Activated CD4-positive, CD25-positive, alpha-beta regulatory T cell (primary cell): ENCODE data around the gene GPSM3.
"Not testable (repeated sequence)": the region's sequence is repeated elsewhere in the genome, so short reads cannot be mapped to it uniquely, and the experiment has no call there.

Source experiments
- DNase-seq, 4 experiments: peaks; one replicate each; lab custom pipeline; 2025; lab: John Stamatoyannopoulos, UW

The GPSM3 gene

DNA sequence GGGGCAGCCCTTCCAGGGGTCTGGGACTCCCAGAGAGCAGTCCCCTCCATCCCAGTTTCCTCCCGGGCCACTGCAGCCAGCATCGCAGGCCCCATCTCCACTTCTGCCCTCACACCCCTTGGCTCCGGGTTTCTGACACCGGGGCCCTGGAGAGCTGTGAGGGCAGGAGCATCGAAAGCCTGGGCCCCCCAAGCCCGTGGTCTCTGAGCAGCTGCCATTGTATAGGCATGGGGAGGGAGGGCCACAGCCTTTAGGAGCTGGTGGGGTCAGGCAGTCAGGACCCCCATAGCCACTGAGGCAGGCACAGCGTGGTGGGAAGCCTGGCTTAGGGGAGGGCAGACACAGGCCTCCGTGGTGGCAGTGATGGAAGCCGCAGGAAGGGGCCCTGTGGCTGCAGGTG lies 9.7 kb upstream of the GPSM3 start:
- DNase-seq = no peak

DNA sequence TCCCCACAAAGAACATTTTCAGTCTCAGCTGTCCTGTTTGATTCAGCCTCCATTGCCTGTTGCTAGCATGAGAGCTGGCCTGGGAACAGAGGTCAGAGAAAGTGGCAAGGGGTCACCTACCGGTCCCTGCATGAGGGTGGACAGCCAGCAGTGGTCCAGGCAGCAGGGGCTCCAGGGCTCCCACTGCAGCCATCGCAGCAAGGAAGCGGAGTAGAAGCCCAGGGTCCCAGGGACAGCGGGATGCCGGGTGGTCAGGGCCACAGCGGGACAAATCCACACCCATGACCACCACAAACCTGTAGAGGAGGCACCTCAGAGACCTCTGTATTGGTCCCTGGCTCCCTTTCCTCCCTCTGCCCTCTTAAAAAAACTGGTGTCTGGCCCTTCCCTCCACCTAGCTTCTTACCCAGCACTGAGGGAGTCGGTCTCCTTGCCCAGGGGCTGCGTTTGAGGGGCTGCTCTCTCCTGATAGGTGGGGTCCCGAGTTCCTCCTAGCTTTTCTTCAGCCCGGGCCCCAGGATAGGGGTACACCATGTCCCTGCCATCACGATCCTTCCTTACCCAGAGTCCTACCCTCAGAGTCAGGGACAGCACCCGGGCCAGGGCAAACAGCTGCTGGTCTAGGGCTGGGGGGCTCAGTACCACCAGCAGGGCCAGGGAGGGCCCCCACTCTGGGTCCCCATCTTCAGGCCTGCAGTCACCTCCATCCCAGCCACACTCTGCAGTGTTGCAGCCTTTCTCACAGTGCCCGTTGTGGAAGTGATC lies 8.4 kb upstream of the GPSM3 start:
- DNase-seq = no peak

DNA sequence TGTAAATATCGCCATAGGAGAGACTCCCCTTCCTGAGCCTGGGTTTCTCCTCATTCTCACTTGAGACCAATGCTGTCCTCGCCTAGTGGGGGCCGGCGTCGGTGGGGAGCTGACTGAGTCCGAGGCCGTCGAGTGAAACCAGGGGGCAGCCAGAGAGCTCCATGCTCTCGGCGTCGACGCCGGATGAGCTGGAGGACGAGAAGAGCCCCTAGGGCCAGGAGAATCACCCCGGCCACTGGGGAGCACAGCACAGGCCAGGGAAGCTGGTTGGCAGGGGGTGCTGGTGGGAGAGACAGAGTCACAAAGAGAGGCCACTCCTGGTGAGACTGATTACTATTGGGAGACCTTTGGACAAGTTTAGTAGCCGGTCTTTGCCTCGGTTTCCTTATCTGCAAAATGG lies 6.4 kb upstream of the GPSM3 start:
- DNase-seq = no peak

DNA sequence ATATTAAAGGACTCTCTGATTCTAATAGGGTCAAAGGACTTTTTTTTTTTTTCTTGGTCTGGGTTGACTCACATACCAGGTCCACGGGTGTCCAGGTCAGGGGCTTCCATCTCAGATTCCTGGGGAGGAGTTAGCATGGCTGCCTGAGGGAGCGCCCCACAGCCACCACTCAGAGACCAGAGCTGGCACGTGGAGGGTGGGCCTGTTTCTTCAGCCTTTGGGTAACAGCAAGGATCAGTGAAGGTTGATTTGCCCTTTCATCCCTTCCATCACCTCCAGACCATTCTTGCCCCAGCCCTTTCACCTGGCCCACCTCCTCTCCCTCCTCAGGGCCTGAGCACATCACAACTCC lies 5.9 kb upstream of the GPSM3 start:
- no peak for DNase-seq

DNA sequence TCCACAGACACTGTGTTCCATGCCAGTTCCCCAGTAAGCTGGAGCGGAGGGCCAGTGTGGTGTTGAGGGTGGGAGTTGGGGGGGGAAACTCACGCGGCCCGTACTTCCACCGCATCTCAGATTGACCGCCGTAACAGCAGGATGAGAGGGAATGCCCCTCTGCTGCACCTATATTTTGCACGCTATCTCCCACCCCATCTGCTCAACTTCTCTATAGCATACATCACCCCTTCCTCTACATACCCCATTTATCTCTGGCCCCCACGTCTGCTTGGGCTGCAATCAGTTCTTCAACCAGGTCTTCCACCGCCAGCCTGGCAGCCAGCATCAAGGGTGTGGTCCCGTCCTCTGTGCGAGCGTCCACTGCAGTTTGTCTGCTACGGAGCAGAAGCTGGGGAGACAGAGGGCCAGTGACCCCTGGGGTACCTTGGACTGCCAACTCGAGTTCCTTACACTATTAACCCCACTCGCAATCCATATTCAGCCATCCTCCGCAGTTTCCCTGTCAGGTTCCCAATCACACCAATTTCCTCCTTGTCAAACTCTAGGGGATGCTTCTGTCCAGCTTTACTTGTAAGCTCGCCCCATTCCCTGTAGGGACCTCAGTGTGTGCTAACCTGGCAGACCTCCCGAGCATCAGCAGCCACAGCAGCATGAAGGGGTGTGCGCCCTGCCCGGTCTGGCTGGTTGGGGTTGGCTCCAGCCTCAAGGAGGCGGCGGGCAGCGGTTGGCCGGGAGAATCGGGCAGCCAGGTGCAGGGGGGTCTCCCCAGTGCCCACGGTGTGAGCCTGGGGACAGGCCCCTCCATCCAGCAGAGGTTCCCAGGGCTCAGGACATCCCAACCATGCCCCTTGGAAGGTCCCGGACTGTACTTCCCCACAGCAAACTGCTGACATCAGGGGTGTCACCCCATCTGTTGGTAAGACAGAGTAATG lies 4.5 kb upstream of the GPSM3 start:
- no peak for DNase-seq

DNA sequence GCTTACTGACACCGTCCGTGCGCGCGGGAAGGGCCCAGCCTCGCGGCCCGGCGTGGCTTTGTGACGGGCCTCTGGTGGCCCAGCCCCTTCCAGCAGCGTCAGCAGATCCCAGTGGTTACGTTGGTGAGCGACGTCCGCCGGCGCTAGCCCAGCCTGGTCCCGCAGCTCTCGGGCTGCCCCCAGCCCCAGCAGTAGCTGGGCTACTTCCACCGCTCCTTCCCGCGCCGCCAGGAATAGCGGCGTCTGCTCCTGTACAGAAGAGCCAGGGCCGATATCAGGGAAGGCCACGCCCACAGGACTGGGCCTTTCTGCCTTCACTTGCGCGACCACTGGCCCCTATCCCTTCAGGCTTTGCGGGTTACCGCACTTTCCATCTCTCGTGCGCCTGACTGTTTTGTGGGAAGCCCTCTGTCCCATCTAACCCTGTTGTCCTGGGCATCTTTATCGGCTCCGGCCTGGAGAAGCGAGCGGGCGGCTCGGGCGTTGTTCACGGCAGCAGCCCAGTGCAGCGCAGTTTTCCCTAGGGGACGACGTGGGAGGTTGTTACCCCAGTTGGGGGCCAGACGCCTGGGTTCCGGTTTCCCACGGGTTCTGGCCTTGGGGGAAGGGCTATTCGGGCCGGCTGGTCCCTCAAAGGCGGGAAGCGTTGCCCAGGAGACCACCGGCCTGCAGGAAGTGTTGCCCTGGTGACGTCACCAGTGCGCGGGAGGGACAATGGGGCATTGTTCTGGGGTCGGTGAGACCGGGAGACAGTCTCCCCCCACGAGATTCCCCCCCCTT lies 3.6 kb upstream of the GPSM3 start:
- peak in 3 of 4 experiments; percentile 30 to 40 (median 32) for DNase-seq

DNA sequence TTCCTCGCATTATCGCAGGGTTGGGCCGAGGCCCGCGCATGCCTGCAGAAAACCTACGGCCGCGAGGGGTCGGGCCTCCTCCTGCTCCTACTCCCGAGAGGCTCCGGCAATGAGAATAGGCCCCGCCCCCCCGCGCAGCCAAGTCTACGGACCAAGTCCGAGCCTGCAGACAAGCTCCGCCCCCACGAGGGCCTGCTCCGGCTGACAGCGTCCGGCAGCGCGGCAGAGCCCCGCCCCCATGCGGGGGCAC lies 3.1 kb upstream of the GPSM3 start:
- DNase-seq = peak; percentile 100

DNA sequence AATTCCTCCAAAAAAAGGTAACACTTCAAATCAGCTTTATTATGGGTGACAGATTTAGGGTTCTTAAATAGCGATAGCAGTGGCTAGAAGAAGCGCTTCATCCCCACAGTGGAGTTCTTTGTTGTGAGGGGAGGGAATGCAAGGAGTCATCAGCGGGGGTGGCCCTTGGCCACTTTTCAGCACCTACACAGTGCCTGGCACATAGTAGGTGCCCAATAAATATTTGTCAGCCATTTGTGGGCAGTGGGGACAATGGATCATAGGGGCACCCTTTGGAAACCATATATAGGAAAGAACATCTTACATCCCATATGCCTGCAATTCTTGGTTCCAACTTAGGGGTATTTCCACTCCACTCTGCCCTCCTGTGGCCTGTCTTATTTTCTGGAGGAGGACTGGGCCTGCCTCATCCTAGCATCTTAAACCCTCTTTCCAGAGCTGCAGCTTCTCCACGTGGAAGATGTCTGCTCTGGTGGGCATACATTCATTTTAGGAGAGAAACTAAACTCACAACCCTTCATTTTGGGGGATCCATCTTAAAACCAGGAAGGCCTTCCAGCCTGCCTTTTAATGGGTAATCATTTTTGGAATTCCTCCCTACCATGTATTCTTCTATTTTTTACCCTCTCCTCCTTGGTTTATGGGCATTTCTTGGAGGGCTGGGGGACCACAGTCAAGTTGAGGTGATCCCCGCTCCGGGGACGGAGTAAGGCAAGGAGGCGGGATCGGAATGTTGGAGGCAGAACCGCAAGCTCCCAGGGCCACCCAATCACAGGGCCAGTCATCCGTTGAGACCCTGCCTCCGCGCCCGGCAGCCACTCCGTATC lies 2.6 kb upstream of the GPSM3 start:
- no peak for DNase-seq

DNA sequence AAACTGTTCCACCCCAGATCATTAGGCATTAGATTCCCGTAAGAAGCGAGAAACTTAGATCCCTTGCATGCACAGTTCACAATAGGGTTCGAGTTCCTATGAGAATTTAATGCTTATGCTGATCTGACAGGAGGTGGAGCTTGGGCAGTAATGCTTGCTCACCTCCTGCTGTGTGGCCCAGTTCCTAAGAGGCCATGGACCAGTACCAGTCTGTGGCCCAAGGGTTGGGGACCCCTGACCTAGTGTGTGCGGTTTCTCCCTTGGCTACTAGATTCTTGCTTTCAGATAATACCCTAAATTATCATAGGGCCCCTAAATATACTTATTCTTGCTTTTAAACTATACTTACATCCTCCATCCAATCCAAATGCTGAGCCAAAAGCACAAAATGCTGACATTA lies 1.9 kb upstream of the GPSM3 start:
- no peak for DNase-seq

DNA sequence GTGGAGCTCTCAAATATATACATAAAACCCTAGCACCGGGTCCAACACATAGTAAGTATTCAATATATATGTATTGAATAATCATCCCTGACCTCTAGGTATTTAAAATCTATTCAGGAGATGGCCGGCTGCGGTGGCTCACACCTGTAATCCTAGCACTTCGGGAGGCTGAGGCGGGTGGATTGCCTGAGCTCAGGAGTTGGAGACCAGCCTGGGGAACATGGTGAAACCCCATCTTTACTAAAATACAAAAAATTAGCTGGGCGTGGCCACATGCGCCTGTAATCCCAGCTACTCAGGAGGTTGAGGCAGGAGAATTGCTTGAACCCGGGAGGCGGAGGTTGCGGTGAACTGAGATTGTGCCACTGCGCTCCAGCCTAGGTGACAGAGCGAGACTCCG lies 653 bp upstream of the GPSM3 start:
- not testable (repeated sequence) for DNase-seq

DNA sequence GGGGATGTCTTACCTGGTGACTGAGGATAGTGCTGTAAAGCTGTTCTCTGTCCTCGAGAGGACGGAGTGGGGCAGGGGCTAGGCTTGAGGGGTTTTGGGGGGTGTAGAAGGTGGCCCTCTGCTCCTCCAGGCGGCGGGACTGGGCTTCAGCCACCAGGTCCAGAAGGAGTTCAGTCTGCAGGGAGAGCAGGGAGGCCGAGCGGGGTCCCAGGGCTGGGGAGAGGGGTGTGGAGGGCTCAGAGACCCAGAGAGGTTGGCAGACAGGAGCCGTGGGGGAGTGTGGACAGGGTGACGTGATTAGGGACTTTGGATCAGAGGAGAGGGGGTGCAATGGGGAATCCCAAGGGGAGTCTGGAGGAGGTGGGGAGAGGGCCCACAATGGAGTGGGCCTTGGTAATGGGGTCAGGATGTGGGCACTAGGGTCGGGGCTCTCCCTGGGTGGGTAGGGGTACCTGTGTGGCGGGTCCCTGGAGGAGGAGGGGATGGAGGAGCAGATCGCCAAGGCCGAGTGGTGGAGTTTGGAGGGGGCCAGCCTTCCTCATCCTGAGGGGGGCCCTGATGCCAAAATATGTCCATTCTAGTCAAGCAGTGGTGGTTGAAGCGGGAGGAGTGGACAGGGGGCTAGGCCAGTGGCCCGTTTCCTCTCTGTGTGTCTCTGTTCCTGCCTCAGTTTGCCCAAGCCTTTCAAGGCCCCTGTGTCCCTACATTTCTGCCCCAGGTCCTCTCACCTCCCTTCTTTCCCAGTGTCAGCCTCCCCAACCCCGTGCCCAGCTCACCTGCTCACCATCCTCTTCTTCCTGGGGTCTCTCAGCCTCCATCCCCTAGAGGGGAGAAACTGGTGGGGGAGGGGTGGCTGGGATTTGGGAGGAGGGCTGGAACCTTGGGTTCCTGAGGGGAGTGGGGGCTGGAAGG lies 491 bp downstream of the GPSM3 start:
- no peak for DNase-seq

DNA sequence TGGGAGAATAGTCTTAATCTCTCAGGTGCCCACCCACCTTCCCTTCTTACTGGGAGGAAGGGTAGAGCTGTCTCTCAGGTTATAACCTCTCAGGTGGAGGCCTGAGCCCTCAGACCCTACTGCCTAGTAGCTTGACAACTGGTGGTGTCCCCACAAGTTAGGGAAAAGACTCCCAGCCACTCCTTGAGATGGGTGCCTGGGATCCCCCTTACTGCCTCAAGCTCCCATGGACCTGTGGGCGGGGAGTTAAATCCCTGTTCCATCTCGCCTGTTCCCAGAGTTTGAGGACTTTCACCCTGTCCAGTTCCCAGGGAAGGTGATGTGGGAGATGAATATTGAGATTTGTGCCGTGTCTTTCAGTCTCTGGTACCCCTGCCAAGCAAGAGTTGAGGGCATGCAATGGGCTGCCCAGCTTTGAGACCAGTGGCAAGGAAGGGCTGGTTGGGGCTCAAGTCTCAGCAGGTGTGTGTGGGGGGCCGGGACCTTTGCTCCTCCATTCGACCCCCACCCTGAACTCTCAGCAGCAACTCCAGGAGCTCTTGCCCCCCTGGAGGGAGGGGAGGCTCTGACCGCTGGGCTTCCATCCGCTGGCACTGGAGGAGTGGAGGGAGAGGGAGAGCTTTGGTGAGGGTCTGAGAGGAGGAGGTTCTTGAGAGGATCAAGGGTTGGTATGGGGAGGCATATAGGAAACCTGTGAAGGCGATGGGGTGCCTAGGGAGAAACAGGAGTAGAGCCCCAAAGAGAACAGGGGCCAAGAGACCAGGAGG lies 1.3 kb downstream of the GPSM3 start:
- no peak for DNase-seq

DNA sequence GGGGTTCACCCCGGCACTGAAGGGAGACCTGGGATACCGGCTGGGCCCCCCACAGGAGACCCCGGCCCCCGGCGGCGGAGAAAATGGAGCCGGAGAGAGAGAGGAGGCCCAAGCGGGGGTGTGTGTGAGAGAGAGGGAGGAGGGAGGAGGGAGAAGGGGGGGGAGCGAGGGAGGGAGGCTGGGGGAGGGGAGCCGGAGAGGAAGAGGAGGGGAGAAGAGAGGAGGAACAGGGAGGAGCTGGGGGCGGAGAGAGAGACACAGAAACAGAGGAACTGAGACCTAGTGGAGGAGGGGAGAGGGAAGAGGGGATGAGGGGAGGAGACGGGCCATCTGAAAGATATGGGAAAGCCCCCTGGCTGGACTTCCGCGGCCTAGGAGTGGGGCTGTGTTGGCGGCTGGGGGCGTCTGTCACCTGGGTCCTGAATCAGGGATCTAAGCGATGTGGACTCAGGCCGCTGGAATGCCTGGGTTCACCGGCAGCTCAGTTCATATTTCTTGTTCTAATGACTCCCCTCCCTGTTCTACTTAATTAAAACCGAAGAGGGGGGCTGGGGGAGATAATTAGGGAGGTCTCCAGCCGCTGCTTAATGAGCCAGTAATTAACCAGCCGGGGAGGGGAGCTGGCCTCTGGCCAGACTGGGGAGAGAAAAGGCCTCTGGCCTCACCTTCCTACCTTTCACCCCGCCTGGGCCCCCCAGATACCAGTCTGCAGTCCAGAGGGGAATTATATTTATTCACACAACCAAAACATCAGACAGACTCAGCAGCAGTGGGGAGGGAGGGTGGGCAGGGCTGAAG lies 2.2 kb downstream of the GPSM3 start, which contains the start of gene PBX2:
Gene PBX2, minus strand, starts transcription at position 149 of the 798 bp plus-strand sequence. CDS start 287 bp downstream, outside the sequence.
- DNase-seq = peak; percentile 56 to 69 (median 62)

DNA sequence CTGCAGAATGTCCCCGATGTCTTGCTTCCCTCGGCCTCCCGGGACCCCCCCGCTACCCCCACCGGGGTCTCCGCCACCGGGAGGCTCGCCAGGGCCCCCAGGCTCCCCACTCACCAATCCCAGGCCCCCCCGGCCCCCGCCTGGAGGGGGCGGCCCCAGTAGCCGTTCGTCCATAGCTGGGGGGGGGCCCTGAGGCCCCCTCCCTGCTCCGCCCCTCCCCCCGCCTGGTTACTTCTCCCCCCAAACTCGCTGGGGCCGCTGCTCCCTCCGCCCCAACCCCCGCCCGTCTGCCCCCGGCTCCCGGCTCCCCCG lies 2.7 kb downstream of the GPSM3 start:
- DNase-seq = no peak

DNA sequence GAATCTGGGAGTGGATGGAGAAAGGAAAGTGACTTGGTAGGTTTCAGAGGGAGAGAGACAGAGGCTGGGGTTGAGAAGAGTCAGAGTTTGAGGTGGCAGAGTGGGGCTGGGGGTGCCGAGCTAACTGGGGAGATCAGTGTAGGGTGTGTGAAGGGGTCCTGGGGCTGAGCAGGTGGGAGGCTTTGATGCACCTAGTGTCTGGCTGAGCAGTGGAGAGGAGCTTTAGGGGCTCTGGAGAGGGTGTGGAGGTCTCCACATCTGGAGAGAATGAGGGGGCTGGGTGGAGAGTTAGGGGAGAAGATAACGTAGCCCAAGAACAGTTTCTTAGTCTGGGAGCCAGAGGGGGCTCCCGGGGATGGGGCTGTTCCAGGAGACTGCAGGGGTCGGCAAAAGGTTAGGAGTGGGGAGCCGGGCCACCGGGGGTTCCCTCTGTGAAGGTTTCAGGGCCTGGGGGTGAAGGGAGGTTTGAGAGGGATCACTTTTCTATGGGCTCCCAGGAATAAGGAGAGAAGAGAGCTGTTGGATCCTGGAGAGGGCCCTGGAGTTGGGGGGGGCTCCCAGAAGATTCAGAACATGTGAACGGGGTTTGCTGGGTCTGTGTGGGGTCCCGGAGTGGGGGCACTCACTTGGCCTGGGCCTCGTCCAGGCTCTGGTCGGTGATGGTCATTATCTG lies 3.2 kb downstream of the GPSM3 start:
- no peak for DNase-seq

DNA sequence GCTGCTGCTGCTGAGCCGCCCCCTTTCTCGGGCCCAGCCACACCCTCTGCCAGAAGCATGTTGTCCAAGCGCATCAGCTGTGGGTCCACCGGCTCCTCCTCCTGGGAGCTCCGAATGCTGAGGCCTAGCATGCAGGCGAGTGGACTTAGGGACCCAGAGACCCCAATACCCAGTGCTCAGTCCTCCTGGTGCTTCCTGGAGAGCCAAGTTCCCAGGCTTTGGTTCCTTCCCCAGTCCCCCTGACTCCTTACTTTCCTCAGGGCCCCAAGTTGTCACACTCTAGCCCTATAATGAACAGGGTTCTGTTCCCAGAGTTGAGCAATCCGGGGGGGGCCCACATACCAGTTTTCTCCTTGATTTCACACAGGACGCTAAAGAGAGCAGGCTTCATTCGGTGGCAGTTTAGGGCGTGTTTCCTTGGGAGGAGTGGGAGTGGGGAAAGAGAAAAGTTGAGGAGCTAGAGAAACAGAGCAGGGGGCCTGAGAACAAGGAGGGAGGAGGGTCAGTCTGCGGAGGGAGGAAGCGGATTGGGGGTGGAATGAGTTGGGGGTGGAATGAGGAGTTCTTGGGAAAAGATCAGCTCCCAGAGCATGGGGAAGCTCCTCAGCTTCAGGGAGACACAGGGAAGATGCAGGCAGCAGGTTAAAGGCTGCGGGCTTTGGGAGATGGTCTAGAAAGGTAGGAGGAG lies 3.9 kb downstream of the GPSM3 start:
- DNase-seq = no peak

DNA sequence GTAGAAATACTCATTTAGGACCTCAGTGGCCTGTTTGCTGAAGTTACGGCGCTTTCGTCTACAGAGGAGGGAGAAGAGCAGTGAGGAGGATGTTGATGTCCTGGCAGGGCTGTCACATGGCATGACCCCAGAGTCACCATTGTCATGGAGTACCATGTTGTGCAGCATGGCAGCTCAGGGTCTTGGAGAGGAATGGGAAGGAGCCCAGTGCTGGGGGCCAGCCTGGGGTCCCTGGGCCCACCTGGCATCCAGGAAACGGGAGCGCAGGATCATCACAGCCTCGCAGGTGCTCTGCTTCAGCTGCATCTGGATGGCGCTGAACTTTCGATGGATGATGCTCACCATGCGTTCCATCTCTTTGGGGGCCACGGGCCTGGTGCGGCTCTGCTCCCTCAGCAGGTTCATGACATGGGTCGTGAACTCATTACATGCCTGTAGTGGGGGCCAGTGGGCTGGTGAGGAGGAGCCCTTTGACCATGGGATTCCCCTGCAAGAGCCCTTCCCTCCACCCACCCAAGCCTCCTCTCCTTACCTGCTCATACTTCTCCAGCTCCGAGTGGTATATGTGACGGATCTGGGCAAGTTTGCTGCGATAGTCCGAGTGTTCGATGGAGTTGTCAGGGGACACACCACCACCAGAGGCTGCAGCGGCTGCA lies 4.6 kb downstream of the GPSM3 start:
- not testable (repeated sequence) for DNase-seq
